ENCODE data around the gene PLEKHJ1. TPM values are rescaled to one million over a fixed set of nuclear protein-coding genes. Genes with fewer than 3 reads are reported as not detected.

PLEKHJ1 gene
- total and polyA plus RNA-seq, 2 of the 8 experiments (the other 6 are each of a cell fraction or from before 2014, with no cell fraction given): 135 to 187 TPM

DNA sequence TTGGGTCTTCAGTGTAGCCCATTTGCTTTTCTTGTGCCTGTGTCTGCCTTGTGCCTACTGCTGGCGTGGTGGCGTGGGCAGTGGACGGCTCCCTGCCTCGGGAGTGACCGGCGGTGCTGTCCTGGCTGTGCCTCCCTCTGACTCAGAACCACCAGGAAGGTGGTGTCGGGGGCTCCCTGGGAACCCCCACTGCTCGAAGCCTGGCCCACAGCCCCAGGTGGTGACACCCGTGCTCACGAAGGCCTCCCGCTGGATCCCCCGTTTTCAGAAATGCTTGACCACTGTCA is 7.9 kb upstream of the PLEKHJ1 start:
- Histone ChIP-seq H4K20me1 (replicated peaks in 1 of 2; ENCODE audit: control insufficient read depth in 1 of 2, insufficient read depth in 2 of 2, low read length in 2 of 2) (peaks cover 35 to 61% of the 10 kb centered on the region in 2 experiments), H2BK12ac (ENCODE audit: low read depth, low read length) (no peak overlapping the region), H3K14ac (ENCODE audit: insufficient read length) (no peak overlapping the region), H3K27me3 (replicated peaks in 1 of 4; ENCODE audit: control insufficient read depth in 3 of 4, extremely low read depth in 1 of 4, insufficient read depth in 3 of 4, low read length in 3 of 4) (no peaks in the 10 kb centered on the region), H2BK120ac (replicated peaks; ENCODE audit: low read depth, low read length) (no peak overlapping the region), H2BK15ac (ENCODE audit: low read length) (no peak overlapping the region), H4K5ac (ENCODE audit: insufficient read length, low read depth, low read length) (no peak overlapping the region), H3K23me2 (ENCODE audit: low read depth, low read length) (no peaks in the 10 kb centered on the region; the same call in 1 of the 2 replicates), H2AFZ (ENCODE audit: low read length) (no peak overlapping the region), H2AK5ac (ENCODE audit: low read depth, low read length) (no peak overlapping the region), H4K8ac (ENCODE audit: extremely low read depth, insufficient read depth, low read length) (no peak overlapping the region), H2BK5ac (ENCODE audit: low read depth, low read length) (no peak overlapping the region), H3K4me2 (ENCODE audit: insufficient read depth in 1 of 2, low read depth in 2 of 2, low read length in 2 of 2) (no peak overlapping the region), H3K4me3 (ENCODE audit: extremely low read depth in 1 of 4, insufficient read depth in 2 of 4, low read depth in 3 of 4, low read length in 4 of 4) (no peak overlapping the region), H3K4ac (replicated peaks; ENCODE audit: insufficient read length, low read depth, low read length) (no peak overlapping the region), H3K9me3 (ENCODE audit: insufficient read depth in 2 of 2, low read depth in 1 of 2, low read length in 1 of 2) (no peaks in the 10 kb centered on the region), H3K79me2 (ENCODE audit: control insufficient read depth in 1 of 2, insufficient read depth in 2 of 2, low read length in 2 of 2) (peaks cover 26 to 51% of the 10 kb centered on the region in 2 experiments), H3K36me3 (ENCODE audit: control insufficient read depth in 2 of 4, insufficient read depth in 4 of 4, low read length in 3 of 4) (peaks cover 28 to 49% (median 45%) of the 10 kb centered on the region in 4 experiments), H3K9ac (replicated peaks in 1 of 4; ENCODE audit: extremely low read depth in 1 of 4, low read depth in 3 of 4, low read length in 3 of 4) (no peak overlapping the region), H3K56ac (replicated peaks; ENCODE audit: insufficient read length, low read depth, low read length) (no peak overlapping the region), H3K27ac (ENCODE audit: low read depth, low read length) (no peak overlapping the region; the same call in 1 of the 2 replicates), H3K18ac (ENCODE audit: extremely low read depth, low read length) (no peak overlapping the region), H3K4me1 (replicated peaks in 1 of 4; ENCODE audit: control insufficient read depth in 3 of 4, insufficient read depth in 4 of 4, low read length in 3 of 4) (peaks cover 0 to 12% (median 8%) of the 10 kb centered on the region in 4 experiments; a peak in 5 of 7 replicates), H3K23ac (ENCODE audit: insufficient read length) (no peak overlapping the region), H2BK20ac (ENCODE audit: low read length) (no peak overlapping the region), H4K91ac (replicated peaks; ENCODE audit: insufficient read length, low read length) (no peak overlapping the region), H3K79me1 (ENCODE audit: low read depth, low read length) (peaks cover 20% of the 10 kb centered on the region)
- no peak for FAIRE-seq
- no peak for TF ChIP-seq POLR2A (IDR thresholded peaks at IDR 0.05; ENCODE audit: control extremely low read depth in 1 of 2, low read depth in 2 of 2, low read length in 2 of 2)
- no peak for TF ChIP-seq SRF (IDR thresholded peaks at IDR 0.05; ENCODE audit: low read depth, low read length)
- no peak for TF ChIP-seq HDAC2 (IDR thresholded peaks at IDR 0.05; ENCODE audit: borderline replicate concordance in 1 of 2, low read depth in 2 of 2, low read length in 2 of 2)
- no peak for TF ChIP-seq FOSL1 (IDR thresholded peaks at IDR 0.05; ENCODE audit: insufficient read depth, low read depth, low read length)
- no peak for TF ChIP-seq POLR2AphosphoS5 (IDR thresholded peaks at IDR 0.05; ENCODE audit: low read depth, low read length)
- TF ChIP-seq NRF1 (IDR thresholded peaks at IDR 0.05; ENCODE audit: low read depth, low read length): no peak
- TF ChIP-seq, protein P1, sequence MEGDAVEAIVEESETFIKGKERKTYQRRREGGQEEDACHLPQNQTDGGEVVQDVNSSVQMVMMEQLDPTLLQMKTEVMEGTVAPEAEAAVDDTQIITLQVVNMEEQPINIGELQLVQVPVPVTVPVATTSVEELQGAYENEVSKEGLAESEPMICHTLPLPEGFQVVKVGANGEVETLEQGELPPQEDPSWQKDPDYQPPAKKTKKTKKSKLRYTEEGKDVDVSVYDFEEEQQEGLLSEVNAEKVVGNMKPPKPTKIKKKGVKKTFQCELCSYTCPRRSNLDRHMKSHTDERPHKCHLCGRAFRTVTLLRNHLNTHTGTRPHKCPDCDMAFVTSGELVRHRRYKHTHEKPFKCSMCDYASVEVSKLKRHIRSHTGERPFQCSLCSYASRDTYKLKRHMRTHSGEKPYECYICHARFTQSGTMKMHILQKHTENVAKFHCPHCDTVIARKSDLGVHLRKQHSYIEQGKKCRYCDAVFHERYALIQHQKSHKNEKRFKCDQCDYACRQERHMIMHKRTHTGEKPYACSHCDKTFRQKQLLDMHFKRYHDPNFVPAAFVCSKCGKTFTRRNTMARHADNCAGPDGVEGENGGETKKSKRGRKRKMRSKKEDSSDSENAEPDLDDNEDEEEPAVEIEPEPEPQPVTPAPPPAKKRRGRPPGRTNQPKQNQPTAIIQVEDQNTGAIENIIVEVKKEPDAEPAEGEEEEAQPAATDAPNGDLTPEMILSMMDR (IDR thresholded peaks at IDR 0.05; ENCODE audit: control extremely low read depth in 1 of 3, insufficient read depth in 1 of 3, low read depth in 1 of 3, low read length in 3 of 3): no peak
- no peak for TF ChIP-seq PHF8 (conservative IDR thresholded peaks at IDR 0.05; ENCODE audit: low read depth, low read length)
- no peak for TF ChIP-seq HDAC6 (IDR thresholded peaks at IDR 0.05; ENCODE audit: low read depth, low read length)
- TF ChIP-seq SIRT6 (IDR thresholded peaks at IDR 0.05; ENCODE audit: low read length): no peak
- ChIA-PET POLR2A (ENCODE audit: partially characterized antibody) (interaction anchor here (0.8 to 10.3 kb wide), 5 partner anchors 9 to 28 kb away, joined by 3 to 206 read pairs (median 5); partner anchors contain the start of genes AMH and JSRP1), CTCF (ENCODE audit: partially characterized antibody) (interaction anchor here (1.1 to 1.2 kb wide), 3 partner anchors 9 to 70 kb away, joined by 3 to 5 read pairs (median 4); no protein-coding TSS in a partner anchor)
- no peak for DNase-seq (ENCODE audit: low read depth in 1 of 2, low spot score in 2 of 2)
- WGBS, 2 experiments (ENCODE audit: extremely low coverage in 1 of 2, insufficient coverage in 1 of 2, insufficient read length in 1 of 2, insufficient replicate concordance in 2 of 2, low coverage in 1 of 2, low lambda C conversion rate in 2 of 2, missing lambda C conversion rate in 1 of 2): 95% methylated on average over 12 of the region's 12 CpGs; no CpG with 5 or more reads in 1 of the 2 experiments
